Endodermal cell (in vitro differentiated cells): ENCODE data around the gene PJA2. TPM values are rescaled to one million over a fixed set of nuclear protein-coding genes. Genes with fewer than 3 reads are reported as not detected.

Experiments
- DNase-seq: peaks from one replicate; pipeline ENCODE4 v3.0.0-alpha.2; 2017
- H3K27ac ChIP-seq: 2 replicates; pipeline ENCODE4 v1.5.1; 2013; ENCODE audit warnings: mild to moderate bottlenecking, low read depth, low read length, moderate library complexity
- H3K27me3 ChIP-seq: 2 replicates; pipeline ENCODE4 v1.6.1; 2013; ENCODE audit warnings: mild to moderate bottlenecking, low read length, moderate library complexity; ENCODE audit not compliant: insufficient read depth, control insufficient read depth, poor library complexity, severe bottlenecking
- H3K36me3 ChIP-seq: 2 replicates; pipeline ENCODE4 v1.7.0; 2013; ENCODE audit warnings: mild to moderate bottlenecking, low read length, moderate library complexity; ENCODE audit not compliant: control insufficient read depth, insufficient read depth
- H3K4me1 ChIP-seq: one replicate; pipeline ENCODE4 v1.7.0; 2013; ENCODE audit warnings: low read length; ENCODE audit not compliant: control insufficient read depth, insufficient read depth
- H3K4me3 ChIP-seq: 2 replicates; pipeline ENCODE4 v1.5.1; 2013; ENCODE audit warnings: mild to moderate bottlenecking, low read length, moderate library complexity
- H3K9ac ChIP-seq: 2 replicates; pipeline ENCODE4 v1.6.1; 2013; ENCODE audit warnings: mild to moderate bottlenecking, low read length, moderate library complexity; ENCODE audit not compliant: poor library complexity, severe bottlenecking; ENCODE audit errors: extremely low read depth
- H3K9me3 ChIP-seq: 2 replicates; pipeline ENCODE4 v1.6.1; 2013; ENCODE audit warnings: mild to moderate bottlenecking, low read length, moderate library complexity; ENCODE audit not compliant: control insufficient read depth
- H3K27ac Mint-ChIP-seq: 2 replicates; pipeline ENCODE4 v1.8.0; 2020; ENCODE audit warnings: mixed read lengths
- H3K27me3 Mint-ChIP-seq: 2 replicates; pipeline ENCODE4 v1.8.0; 2021; ENCODE audit warnings: mild to moderate bottlenecking, mixed read lengths; ENCODE audit not compliant: insufficient read depth
- H3K36me3 Mint-ChIP-seq: 2 replicates; pipeline ENCODE4 v1.8.0; 2020; ENCODE audit warnings: low read depth, mixed read lengths
- H3K4me1 Mint-ChIP-seq: 2 replicates; pipeline ENCODE4 v1.8.0; 2020; ENCODE audit warnings: mixed read lengths
- H3K4me3 Mint-ChIP-seq: 2 replicates; pipeline ENCODE4 v1.8.0; 2020; ENCODE audit warnings: mild to moderate bottlenecking, moderate library complexity, mixed read lengths
- H3K9me3 Mint-ChIP-seq: 2 replicates; pipeline ENCODE4 v1.8.0; 2020; ENCODE audit warnings: mild to moderate bottlenecking, mixed read lengths
- CTCF ChIP-seq: fragments of 200-600 bp; sonication (generic); conservative IDR thresholded peaks from 2 replicates; pipeline ENCODE4 v1.5.0; 2021; ENCODE audit warnings: antibody characterized with exemption, mild to moderate bottlenecking
- WGBS, 2 experiments: methylation state at CpG; one replicate each; pipeline versions ENCODE4 v1.1.5 to v1.1.7; 2013; ENCODE audit warnings: missing lambda C conversion rate in 2 of 2, mixed read lengths in 1 of 2; ENCODE audit not compliant: insufficient coverage in 1 of 2, insufficient read length in 1 of 2; 5-methylcytosine and 5-hydroxymethylcytosine counted together
- total RNA-seq, 2 donors: library from RNA; stranded (reverse); fragmentation: NEBNext Ultra II Directional in 1 of 2; extraction: Animal tissue kit (Norgen Biotek cat#: 25700) in 1 of 2; gene quantifications; 2 replicates in 1 of 2; 3 replicates in 1 of 2; pipeline ENCODE4 v1.2.1, GENCODE V29; 2021

The PJA2 gene
- total RNA-seq, 2 donors from 2014 or later, result 61.9 to 64.7 TPM

DNA sequence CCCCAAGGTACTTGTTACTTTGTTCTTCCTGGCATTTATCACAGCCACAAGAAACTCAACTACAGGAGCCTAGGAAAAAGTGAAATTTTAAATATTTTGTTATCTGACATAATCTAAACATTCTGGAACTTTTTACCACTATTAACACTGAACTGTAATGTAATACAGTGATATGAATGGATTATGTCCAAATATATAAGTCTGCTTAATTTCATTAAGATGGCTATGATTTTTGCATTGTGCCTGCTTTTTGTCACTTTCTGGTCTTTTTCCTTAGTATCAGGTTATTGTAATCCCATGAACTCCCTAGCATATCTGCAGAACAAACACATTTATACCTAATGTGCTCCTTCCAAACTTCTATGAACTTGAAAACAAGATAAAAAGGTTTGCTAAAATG lies 35.8 kb downstream of the PJA2 start:
- Histone ChIP-seq H3K27ac (no peak overlapping the region), H3K4me1 (no peaks in the 10 kb centered on the region), H3K27me3 (no peaks in the 10 kb centered on the region), H3K36me3 (peaks cover 69% of the 10 kb centered on the region), H3K9me3 (peaks cover 2% of the 10 kb centered on the region), H3K9ac (no peak overlapping the region), H3K4me3 (no peak overlapping the region)
- no peak for TF ChIP-seq CTCF
- DNase-seq, result no peak
- H3K27me3 Mint-ChIP-seq, result no peaks in the 10 kb centered on the region
- no peak overlapping the region for H3K27ac Mint-ChIP-seq
- H3K9me3 Mint-ChIP-seq, result peaks cover 2% of the 10 kb centered on the region
- no peaks in the 10 kb centered on the region for H3K4me1 Mint-ChIP-seq
- H3K36me3 Mint-ChIP-seq, result peaks cover 44% of the 10 kb centered on the region
- H3K4me3 Mint-ChIP-seq, result no peak overlapping the region

DNA sequence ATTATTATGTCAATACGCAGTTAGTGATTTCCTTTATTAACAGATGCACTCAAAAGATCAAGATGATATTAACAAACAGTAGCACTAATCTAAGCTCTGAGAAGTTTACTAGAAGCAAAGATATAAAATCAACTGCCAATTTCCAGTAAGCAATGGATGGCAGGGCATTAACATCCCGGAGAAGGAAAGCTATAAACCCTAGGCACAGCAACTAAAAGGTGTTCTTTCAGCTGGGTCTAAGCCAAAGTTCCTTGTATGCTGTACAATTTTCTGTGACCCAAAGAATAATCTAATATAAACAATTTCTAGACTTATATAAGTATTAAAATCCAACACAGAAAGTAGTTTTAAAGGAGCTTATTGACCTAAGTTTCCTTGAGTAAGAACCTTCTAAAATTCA lies 39.4 kb downstream of the PJA2 start:
- Mint-ChIP-seq H3K9me3 (peaks cover 7% of the 10 kb centered on the region), H3K27ac (no peak overlapping the region), H3K4me1 (no peaks in the 10 kb centered on the region), H3K36me3 (peaks cover 57% of the 10 kb centered on the region), H3K27me3 (no peaks in the 10 kb centered on the region), H3K4me3 (no peak overlapping the region)
- peaks cover 75% of the 10 kb centered on the region for H3K36me3 ChIP-seq
- H3K4me1 ChIP-seq, result no peaks in the 10 kb centered on the region
- H3K27me3 ChIP-seq, result no peaks in the 10 kb centered on the region
- H3K9me3 ChIP-seq, result peaks cover 12% of the 10 kb centered on the region
- no peak overlapping the region for H3K27ac ChIP-seq
- TF ChIP-seq CTCF, result no peak
- DNase-seq, result no peak
- H3K9ac ChIP-seq, result no peak overlapping the region
- no peak overlapping the region for H3K4me3 ChIP-seq
- WGBS, 2 experiments, result 90 to 100% methylated on average over 1 to 2 of the region's 2 CpGs

DNA sequence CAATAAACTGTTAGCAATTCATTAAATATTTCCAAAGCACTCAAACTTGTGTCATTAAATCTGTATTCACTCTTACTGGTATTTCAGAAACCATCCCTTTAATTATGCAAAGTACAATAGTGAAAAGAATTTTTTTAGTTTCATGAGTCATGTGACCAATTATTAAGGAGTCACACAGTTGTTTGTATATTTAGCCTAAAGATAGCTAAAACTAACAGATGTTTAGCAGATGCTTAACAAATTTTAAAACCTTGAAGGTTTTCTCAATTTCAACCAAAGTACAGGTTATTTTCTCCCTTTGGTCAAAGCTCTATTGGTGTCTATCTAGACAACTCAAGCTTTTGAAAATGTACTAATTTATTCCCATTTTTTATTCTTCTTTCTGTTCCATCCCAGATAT lies 44.1 kb downstream of the PJA2 start:
- Histone ChIP-seq H3K9ac (no peak overlapping the region), H3K4me1 (no peaks in the 10 kb centered on the region), H3K4me3 (no peak overlapping the region), H3K27me3 (no peaks in the 10 kb centered on the region), H3K27ac (no peak overlapping the region), H3K9me3 (peaks cover 12% of the 10 kb centered on the region), H3K36me3 (peaks cover 87% of the 10 kb centered on the region)
- H3K4me1 Mint-ChIP-seq, result no peaks in the 10 kb centered on the region
- no peak for TF ChIP-seq CTCF
- H3K27me3 Mint-ChIP-seq, result no peaks in the 10 kb centered on the region
- H3K9me3 Mint-ChIP-seq, result peaks cover 7% of the 10 kb centered on the region
- no peak overlapping the region for H3K27ac Mint-ChIP-seq
- H3K36me3 Mint-ChIP-seq, result peaks cover 76% of the 10 kb centered on the region
- no peak overlapping the region for H3K4me3 Mint-ChIP-seq
- no peak for DNase-seq
